Activated CD8-positive, alpha-beta T cell treated with anti-CD3 and anti-CD28 coated beads for 36 hours (primary cell): Measurements from ENCODE around the gene UBA6. TPM values are rescaled to one million over a fixed set of nuclear protein-coding genes. Genes with fewer than 3 reads are reported as not detected.
"Not testable (repeated sequence)": the region's sequence is repeated elsewhere in the genome, so short reads cannot be mapped to it uniquely, and the experiment has no call there.

Experiments
- ATAC-seq: fragments of 200-7000 bp; cut with Tn5 transposase; one replicate; pipeline ENCODE4 v1.10.0; 2021; ENCODE audit warnings: mild to moderate bottlenecking, moderate library complexity
- CTCF ChIA-PET: fragments of 350-600 bp; sonication (Branson Sonifier 250); formaldehyde crosslinking; loops from one replicate; lab custom pipeline; 2021; ENCODE audit warnings: antibody characterized with exemption; lab: Charles Lee
- POLR2A ChIA-PET: fragments of 350-600 bp; sonication (Branson Sonifier 250); formaldehyde crosslinking; loops from one replicate; lab custom pipeline; 2021; ENCODE audit warnings: antibody characterized with exemption; lab: Charles Lee
- DNase-seq: peaks from one replicate; pipeline ENCODE4 v3.0.0-alpha.2; 2020
- H3K27ac Mint-ChIP-seq: one replicate; pipeline ENCODE4 v1.8.0; 2021; ENCODE audit warnings: mild to moderate bottlenecking, mixed read lengths
- H3K27me3 Mint-ChIP-seq: one replicate; pipeline ENCODE4 v1.8.0; 2021; ENCODE audit warnings: mixed read lengths
- H3K36me3 Mint-ChIP-seq: one replicate; pipeline ENCODE4 v1.8.0; 2021; ENCODE audit warnings: low read depth, mixed read lengths
- H3K4me1 Mint-ChIP-seq: one replicate; pipeline ENCODE4 v1.8.0; 2021; ENCODE audit warnings: low read depth, mixed read lengths
- H3K4me3 Mint-ChIP-seq: one replicate; pipeline ENCODE4 v1.8.0; 2021; ENCODE audit warnings: mild to moderate bottlenecking, moderate library complexity, mixed read lengths
- H3K9me3 Mint-ChIP-seq: one replicate; pipeline ENCODE4 v1.8.0; 2021; ENCODE audit warnings: mixed read lengths
- CTCF ChIP-seq: fragments of 200-600 bp; IDR thresholded peaks from one replicate; pipeline ENCODE4 v1.8.0; 2022; ENCODE audit warnings: antibody characterized with exemption, mild to moderate bottlenecking
- intact Hi-C: fragments of 100-400 bp; cut with micrococcal nuclease; formaldehyde crosslinking; loops from one replicate; pipeline ENCODE4 v1.10.0; 2022
- total RNA-seq, 2 experiments: library from RNA; stranded (reverse); gene quantifications; one replicate each; pipeline ENCODE4 v1.2.3, GENCODE V29; 2021

UBA6 gene
- total RNA-seq, 2 experiments from 2014 or later, result 81.2 to 87.5 TPM

- no peak for TF ChIP-seq CTCF
- ChIA-PET CTCF (interaction anchor here (0.7 to 2.5 kb wide), 5 partner anchors 17 to 70 kb away, joined by 3 to 23 read pairs (median 4); partner anchors contain the start of gene UBA6), POLR2A (no interaction called here)
- H3K9me3 Mint-ChIP-seq, result no peaks in the 10 kb centered on the region
- H3K27ac Mint-ChIP-seq, result no peak overlapping the region
- DNase-seq (no peak), ATAC-seq (no peak)
- H3K27me3 Mint-ChIP-seq, result no peaks in the 10 kb centered on the region
- H3K4me1 Mint-ChIP-seq, result peaks cover 15% of the 10 kb centered on the region
- no peak overlapping the region for H3K4me3 Mint-ChIP-seq
- H3K36me3 Mint-ChIP-seq, result no peaks in the 10 kb centered on the region
- intact Hi-C loops, result no loop called here
These were observed 43.8 kb upstream of the UBA6 start for GRCh38 chr4:67744561-67745283.

GRCh38 chr4:67743194-67743593 is 42.2 kb upstream of the UBA6 start:
- Mint-ChIP-seq H3K27me3 (no peaks in the 10 kb centered on the region), H3K4me1 (peaks cover 15% of the 10 kb centered on the region), H3K36me3 (no peaks in the 10 kb centered on the region), H3K4me3 (no peak overlapping the region), H3K9me3 (no peaks in the 10 kb centered on the region), H3K27ac (no peak overlapping the region)
- ATAC-seq (no peak), DNase-seq (no peak)
- ChIA-PET CTCF (no interaction called here), POLR2A (no interaction called here)
- no peak for TF ChIP-seq CTCF
- intact Hi-C loops, result no loop called here

- ATAC-seq (no peak), DNase-seq (no peak)
- Mint-ChIP-seq H3K4me3 (no peak overlapping the region), H3K4me1 (no peaks in the 10 kb centered on the region), H3K27me3 (no peaks in the 10 kb centered on the region), H3K36me3 (peaks cover 3% of the 10 kb centered on the region), H3K9me3 (no peaks in the 10 kb centered on the region), H3K27ac (no peak overlapping the region)
- ChIA-PET CTCF (interaction anchor here (2.0 kb wide), 1 partner anchor 10 kb away, joined by 11 read pairs; no protein-coding TSS in a partner anchor), POLR2A (no interaction called here)
- intact Hi-C loops, result no loop called here
- no peak for TF ChIP-seq CTCF
These were observed 35.3 kb upstream of the UBA6 start for GRCh38 chr4:67736262-67736661.

GRCh38 chr4:67735325-67735724 is 34.4 kb upstream of the UBA6 start:
- Mint-ChIP-seq H3K4me3 (no peak overlapping the region), H3K9me3 (no peaks in the 10 kb centered on the region), H3K4me1 (no peaks in the 10 kb centered on the region), H3K36me3 (peaks cover 8% of the 10 kb centered on the region), H3K27ac (no peak overlapping the region), H3K27me3 (no peaks in the 10 kb centered on the region)
- TF ChIP-seq CTCF, result no peak
- no peak for ATAC-seq
- POLR2A ChIA-PET, result no interaction called here
- CTCF ChIA-PET, result interaction anchor here (2.0 kb wide), 1 partner anchor 11 kb away, joined by 11 read pairs; no protein-coding TSS in a partner anchor
- intact Hi-C loops, result no loop called here
- no peak for DNase-seq

- POLR2A ChIA-PET, CTCF ChIA-PET, H3K4me3 Mint-ChIP-seq, H3K27ac Mint-ChIP-seq, H3K4me1 Mint-ChIP-seq, intact Hi-C loops, ATAC-seq, H3K27me3 Mint-ChIP-seq, H3K9me3 Mint-ChIP-seq, DNase-seq: not testable (repeated sequence)
- peaks cover 22% of the 10 kb centered on the region for H3K36me3 Mint-ChIP-seq
These were observed 29.6 kb upstream of the UBA6 start for GRCh38 chr4:67730511-67730910.
